HK-2 (cell line): Measurements from ENCODE around the gene HYKK.
A peak's percentile ranks its signal among the peaks of the same experiment; 100 is the strongest.
"Not testable (repeated sequence)": the region's sequence is repeated elsewhere in the genome, so short reads cannot be mapped to it uniquely, and the experiment has no call there.

ENCODE experiments used
- DNase-seq: peaks from one replicate; pipeline ENCODE4 v3.0.0-alpha.2; 2018; ENCODE audit not compliant: unreplicated experiment

The HYKK gene

GRCh38 chr15:78540141-78540870, 32.9 kb downstream of the HYKK start, which contains the start of gene PSMA4:
Gene PSMA4 (plus strand): TSS chr15:78540444. CDS start chr15:78541928, 1,484 bp downstream.
- DNase-seq = peak; percentile 81

- DNase-seq = no peak
These were observed 33.7 kb downstream of the HYKK start for GRCh38 chr15:78540871-78541743.

- no peak for DNase-seq
These were observed 34.3 kb downstream of the HYKK start for GRCh38 chr15:78541744-78542034.

GRCh38 chr15:78542647-78543046, 35.3 kb downstream of the HYKK start:
- no peak for DNase-seq

GRCh38 chr15:78550194-78550593, 42.8 kb downstream of the HYKK start:
- DNase-seq = no peak

GRCh38 chr15:78550815-78551214, 43.4 kb downstream of the HYKK start:
- DNase-seq = no peak

GRCh38 chr15:78551902-78552301, 44.5 kb downstream of the HYKK start:
- no peak for DNase-seq

GRCh38 chr15:78552597-78552996, 45.2 kb downstream of the HYKK start:
- no peak for DNase-seq

GRCh38 chr15:78560201-78560600, 52.8 kb downstream of the HYKK start:
- not testable (repeated sequence) for DNase-seq

- no peak for DNase-seq
These were observed 54.1 kb downstream of the HYKK start for GRCh38 chr15:78561490-78561889.

GRCh38 chr15:78563092-78563491, 55.7 kb downstream of the HYKK start:
- no peak for DNase-seq

GRCh38 chr15:78564743-78565096, 57.3 kb downstream of the HYKK start:
- no peak for DNase-seq

- peak; percentile 88 for DNase-seq
These were observed 57.9 kb downstream of the HYKK start, which contains the start of gene CHRNA5 for GRCh38 chr15:78565097-78565950. Gene CHRNA5 (plus strand): TSS chr15:78565520. CDS start chr15:78565720, 200 bp downstream.

GRCh38 chr15:78565951-78566774, 58.8 kb downstream of the HYKK start:
- no peak for DNase-seq

- DNase-seq = no peak
These were observed 60.2 kb downstream of the HYKK start for GRCh38 chr15:78567531-78567930.

GRCh38 chr15:78570710-78571109, 63.3 kb downstream of the HYKK start:
- DNase-seq = no peak

GRCh38 chr15:78571382-78571781, 64.0 kb downstream of the HYKK start:
- DNase-seq = no peak

GRCh38 chr15:78573416-78573815, 66.0 kb downstream of the HYKK start:
- no peak for DNase-seq

GRCh38 chr15:78574944-78575343, 67.6 kb downstream of the HYKK start:
- no peak for DNase-seq
